NK-92 (cell line): ENCODE results near the gene TNS4.

Experiments used
- DNase-seq: peaks from one replicate; lab custom pipeline; 2025; ENCODE audit not compliant: unreplicated experiment; lab: John Stamatoyannopoulos, UW

The TNS4 gene

GRCh38 chr17:40496634-40497420, 4.6 kb downstream of the TNS4 start:
- no peak for DNase-seq

- no peak for DNase-seq
Measured at GRCh38 chr17:40496170-40496569, 5.3 kb downstream of the TNS4 start.

- DNase-seq = no peak
Measured at GRCh38 chr17:40495140-40495539, 6.3 kb downstream of the TNS4 start.

GRCh38 chr17:40493697-40494096, 7.7 kb downstream of the TNS4 start:
- no peak for DNase-seq

GRCh38 chr17:40491486-40491885, 9.9 kb downstream of the TNS4 start:
- DNase-seq = no peak

GRCh38 chr17:40490982-40491381, 10.4 kb downstream of the TNS4 start:
- DNase-seq = no peak

GRCh38 chr17:40490289-40490853, 11.1 kb downstream of the TNS4 start:
- no peak for DNase-seq

- DNase-seq = no peak
Measured at GRCh38 chr17:40487371-40488020, 13.9 kb downstream of the TNS4 start.

- no peak for DNase-seq
Measured at GRCh38 chr17:40486522-40487370, 14.7 kb downstream of the TNS4 start.

GRCh38 chr17:40485851-40486521, 15.4 kb downstream of the TNS4 start:
- DNase-seq = no peak

- DNase-seq = no peak
Measured at GRCh38 chr17:40484973-40485530, 16.4 kb downstream of the TNS4 start.

- no peak for DNase-seq
Measured at GRCh38 chr17:40484285-40484972, 17.0 kb downstream of the TNS4 start.

GRCh38 chr17:40483679-40484078, 17.7 kb downstream of the TNS4 start:
- no peak for DNase-seq

- no peak for DNase-seq
Measured at GRCh38 chr17:40482722-40483121, 18.7 kb downstream of the TNS4 start.

GRCh38 chr17:40481106-40481505, 20.3 kb downstream of the TNS4 start:
- DNase-seq = no peak

GRCh38 chr17:40480501-40481003, 20.9 kb downstream of the TNS4 start:
- DNase-seq = peak; percentile 14

- DNase-seq = no peak
Measured at GRCh38 chr17:40479754-40480480, 21.5 kb downstream of the TNS4 start.

GRCh38 chr17:40478486-40478885, 22.9 kb downstream of the TNS4 start:
- no peak for DNase-seq

GRCh38 chr17:40477796-40478195, 23.6 kb downstream of the TNS4 start:
- no peak for DNase-seq
